ENCODE data around the gene SLC17A6. TPM values are rescaled to one million over a fixed set of nuclear protein-coding genes. Genes with fewer than 3 reads are reported as not detected.
A peak's percentile ranks its signal among the peaks of the same experiment; 100 is the strongest.

Gene SLC17A6
- total and polyA plus RNA-seq, 2 experiments from 2014 or later: not detected

GRCh38 chr11:22407921-22408320, 69.7 kb downstream of the SLC17A6 start:
- H3K9me3 ChIP-seq (ENCODE audit: low read depth): no peaks in the 10 kb centered on the region
- no peaks in the 10 kb centered on the region for H3K36me3 ChIP-seq
- no peak for DNase-seq (ENCODE audit: low read depth in 1 of 2, low spot score in 1 of 2)
- TF ChIP-seq, protein P1, sequence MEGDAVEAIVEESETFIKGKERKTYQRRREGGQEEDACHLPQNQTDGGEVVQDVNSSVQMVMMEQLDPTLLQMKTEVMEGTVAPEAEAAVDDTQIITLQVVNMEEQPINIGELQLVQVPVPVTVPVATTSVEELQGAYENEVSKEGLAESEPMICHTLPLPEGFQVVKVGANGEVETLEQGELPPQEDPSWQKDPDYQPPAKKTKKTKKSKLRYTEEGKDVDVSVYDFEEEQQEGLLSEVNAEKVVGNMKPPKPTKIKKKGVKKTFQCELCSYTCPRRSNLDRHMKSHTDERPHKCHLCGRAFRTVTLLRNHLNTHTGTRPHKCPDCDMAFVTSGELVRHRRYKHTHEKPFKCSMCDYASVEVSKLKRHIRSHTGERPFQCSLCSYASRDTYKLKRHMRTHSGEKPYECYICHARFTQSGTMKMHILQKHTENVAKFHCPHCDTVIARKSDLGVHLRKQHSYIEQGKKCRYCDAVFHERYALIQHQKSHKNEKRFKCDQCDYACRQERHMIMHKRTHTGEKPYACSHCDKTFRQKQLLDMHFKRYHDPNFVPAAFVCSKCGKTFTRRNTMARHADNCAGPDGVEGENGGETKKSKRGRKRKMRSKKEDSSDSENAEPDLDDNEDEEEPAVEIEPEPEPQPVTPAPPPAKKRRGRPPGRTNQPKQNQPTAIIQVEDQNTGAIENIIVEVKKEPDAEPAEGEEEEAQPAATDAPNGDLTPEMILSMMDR (IDR thresholded peaks at IDR 0.05; ENCODE audit: low read depth, low read length): no peak
- H3K4me3 ChIP-seq: no peak overlapping the region
- H3K4me1 ChIP-seq (ENCODE audit: low read depth): no peaks in the 10 kb centered on the region
- no peaks in the 10 kb centered on the region for H3K27me3 ChIP-seq
- H3K27ac ChIP-seq: no peak overlapping the region

DNA sequence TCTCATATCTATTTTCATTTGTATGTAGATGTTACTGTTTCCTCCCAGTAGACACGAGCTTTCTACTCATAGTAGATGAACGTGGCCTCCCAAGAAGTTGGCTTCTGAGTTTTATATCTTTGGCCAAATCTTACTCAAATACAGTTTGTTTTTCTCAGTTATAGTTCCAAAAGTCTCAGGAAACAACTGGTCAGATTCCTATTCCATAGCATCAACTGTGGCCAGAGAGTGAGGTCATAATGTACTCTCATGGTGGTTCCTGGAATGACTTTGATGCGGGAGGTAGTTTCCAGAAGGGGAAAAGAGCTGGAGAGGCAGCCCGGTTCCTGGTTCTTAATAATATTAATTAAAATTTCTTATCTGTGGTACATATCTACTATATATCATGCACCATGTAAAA, 77.3 kb downstream of the SLC17A6 start:
- H3K27ac ChIP-seq: no peak overlapping the region
- DNase-seq (ENCODE audit: low read depth in 1 of 2, low spot score in 1 of 2): no peak
- no peaks in the 10 kb centered on the region for H3K27me3 ChIP-seq
- H3K4me3 ChIP-seq: no peak overlapping the region
- no peaks in the 10 kb centered on the region for H3K4me1 ChIP-seq (ENCODE audit: low read depth)
- H3K9me3 ChIP-seq (ENCODE audit: low read depth): no peaks in the 10 kb centered on the region
- H3K36me3 ChIP-seq: no peaks in the 10 kb centered on the region
- TF ChIP-seq, protein P1 (IDR thresholded peaks at IDR 0.05; ENCODE audit: low read depth, low read length): no peak

DNA sequence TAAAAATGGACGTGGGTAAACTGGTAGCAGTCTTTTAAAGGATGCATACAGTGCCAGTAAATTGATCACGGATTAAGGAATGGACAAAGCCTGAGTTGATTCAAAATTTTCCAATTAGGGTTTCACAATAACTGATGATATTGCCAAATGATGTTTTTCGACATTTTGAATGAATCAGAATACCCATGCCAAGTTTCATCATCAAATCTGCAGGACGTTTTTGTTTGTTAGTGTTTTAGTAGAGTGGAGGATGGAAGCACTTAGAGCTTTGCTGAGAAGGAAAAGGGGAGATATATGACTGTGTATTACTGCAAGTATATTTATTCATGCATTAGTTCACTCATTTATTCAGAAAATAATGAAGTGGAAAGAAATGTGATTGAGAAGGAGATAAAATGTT, 78.3 kb downstream of the SLC17A6 start:
- DNase-seq (ENCODE audit: low read depth in 1 of 2, low spot score in 1 of 2): no peak
- TF ChIP-seq, protein P1 (IDR thresholded peaks at IDR 0.05; ENCODE audit: low read depth, low read length): no peak
- Histone ChIP-seq H3K9me3 (ENCODE audit: low read depth) (no peaks in the 10 kb centered on the region), H3K27me3 (no peaks in the 10 kb centered on the region), H3K4me1 (ENCODE audit: low read depth) (no peaks in the 10 kb centered on the region), H3K36me3 (no peaks in the 10 kb centered on the region), H3K4me3 (no peak overlapping the region), H3K27ac (no peak overlapping the region)

- TF ChIP-seq, protein P1 (IDR thresholded peaks at IDR 0.05; ENCODE audit: low read depth, low read length): peak; percentile 11
- no peak for DNase-seq (ENCODE audit: low read depth in 1 of 2, low spot score in 1 of 2)
- H3K4me1 ChIP-seq (ENCODE audit: low read depth): no peaks in the 10 kb centered on the region
These were observed 88.7 kb downstream of the SLC17A6 start for GRCh38 chr11:22426915-22427314.

More at GRCh38 chr11:22426915-22427314, 88.7 kb downstream of the SLC17A6 start:
- Histone ChIP-seq H3K27ac (no peak overlapping the region), H3K4me3 (no peak overlapping the region), H3K9me3 (ENCODE audit: low read depth) (no peaks in the 10 kb centered on the region), H3K36me3 (no peaks in the 10 kb centered on the region), H3K27me3 (no peaks in the 10 kb centered on the region)

Other genes starting within 250 kb of the SLC17A6 start
- gene ANO5, start 145.3 kb upstream of the SLC17A6 start, total RNA-seq: 6.2 and 10.9 TPM in 2 replicates
- 5.3 and 7.9 TPM in 2 replicates for gene ANO5, start 145.3 kb upstream of the SLC17A6 start, polyA plus RNA-seq